ENCODE measurements around the gene NINJ2. TPM values are rescaled to one million over a fixed set of nuclear protein-coding genes. Genes with fewer than 3 reads are reported as not detected.

Gene NINJ2
- total RNA-seq, 4 donors from 2014 or later = 3.8 to 8.3 (median 5.2) TPM; not detected in 1

DNA sequence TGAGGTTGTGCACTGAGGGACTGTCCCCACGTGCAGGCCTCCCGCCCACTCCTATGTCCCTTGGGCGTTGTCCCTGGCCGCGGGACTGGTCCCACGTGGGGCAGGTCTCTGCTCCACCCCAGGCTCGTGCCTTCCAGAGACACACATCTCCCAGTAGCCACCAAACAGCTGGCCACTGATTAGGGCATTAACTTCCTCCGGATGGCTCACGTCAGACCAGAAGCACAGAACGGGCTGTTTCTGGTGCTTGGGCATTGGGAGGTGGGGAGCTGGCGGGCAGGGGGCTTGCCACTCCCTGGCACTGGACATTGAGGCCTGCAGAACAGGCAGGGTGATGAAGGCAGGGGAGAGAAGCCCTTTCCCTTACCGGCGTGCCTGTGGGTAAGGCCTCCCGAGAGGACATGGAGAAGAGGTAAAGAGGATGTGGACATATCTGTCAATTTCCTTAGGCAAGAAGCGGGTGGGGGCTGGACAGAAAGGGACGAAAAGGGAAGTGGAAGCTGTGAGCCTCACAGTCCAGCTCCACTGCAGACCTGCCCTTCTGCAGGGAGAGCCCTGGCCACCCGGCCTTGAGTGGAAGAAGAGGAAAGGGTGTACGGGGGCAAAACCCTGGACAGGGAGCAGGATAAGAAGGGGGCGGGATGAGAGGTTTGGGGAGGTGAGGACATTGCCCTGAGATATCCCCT, 101.2 kb downstream of the NINJ2 start:
- Histone ChIP-seq H3K27ac (peak overlapping the region in 3 of 4 donors; percentile 8 to 63 (median 27)), H3K9me3 (no peaks in the 10 kb centered on the region), H3K4me3 (no peak overlapping the region), H3K27me3 (no peaks in the 10 kb centered on the region), H3K4me1 (peaks cover 0 to 8% (median 2%) of the 10 kb centered on the region in 4 donors), H3K36me3 (no peaks in the 10 kb centered on the region)
- no peak for TF ChIP-seq POLR2A (IDR thresholded peaks at IDR 0.05)
- TF ChIP-seq, protein P1, sequence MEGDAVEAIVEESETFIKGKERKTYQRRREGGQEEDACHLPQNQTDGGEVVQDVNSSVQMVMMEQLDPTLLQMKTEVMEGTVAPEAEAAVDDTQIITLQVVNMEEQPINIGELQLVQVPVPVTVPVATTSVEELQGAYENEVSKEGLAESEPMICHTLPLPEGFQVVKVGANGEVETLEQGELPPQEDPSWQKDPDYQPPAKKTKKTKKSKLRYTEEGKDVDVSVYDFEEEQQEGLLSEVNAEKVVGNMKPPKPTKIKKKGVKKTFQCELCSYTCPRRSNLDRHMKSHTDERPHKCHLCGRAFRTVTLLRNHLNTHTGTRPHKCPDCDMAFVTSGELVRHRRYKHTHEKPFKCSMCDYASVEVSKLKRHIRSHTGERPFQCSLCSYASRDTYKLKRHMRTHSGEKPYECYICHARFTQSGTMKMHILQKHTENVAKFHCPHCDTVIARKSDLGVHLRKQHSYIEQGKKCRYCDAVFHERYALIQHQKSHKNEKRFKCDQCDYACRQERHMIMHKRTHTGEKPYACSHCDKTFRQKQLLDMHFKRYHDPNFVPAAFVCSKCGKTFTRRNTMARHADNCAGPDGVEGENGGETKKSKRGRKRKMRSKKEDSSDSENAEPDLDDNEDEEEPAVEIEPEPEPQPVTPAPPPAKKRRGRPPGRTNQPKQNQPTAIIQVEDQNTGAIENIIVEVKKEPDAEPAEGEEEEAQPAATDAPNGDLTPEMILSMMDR (IDR thresholded peaks at IDR 0.05) = no peak
- no peak for DNase-seq

GRCh38 chr12:561391-561705, 101.9 kb downstream of the NINJ2 start:
- TF ChIP-seq, protein P1 (IDR thresholded peaks at IDR 0.05) = no peak
- TF ChIP-seq POLR2A (IDR thresholded peaks at IDR 0.05) = no peak
- Histone ChIP-seq H3K4me3 (no peak overlapping the region), H3K36me3 (no peaks in the 10 kb centered on the region), H3K27ac (peak overlapping the region in 1 of 4 donors; percentile 27), H3K4me1 (peaks cover 0 to 8% (median 2%) of the 10 kb centered on the region in 4 donors), H3K27me3 (no peaks in the 10 kb centered on the region), H3K9me3 (no peaks in the 10 kb centered on the region)
- DNase-seq = no peak

- H3K27me3 ChIP-seq = no peaks in the 10 kb centered on the region
- DNase-seq = no peak
- H3K4me3 ChIP-seq = no peak overlapping the region
- no peak overlapping the region for H3K27ac ChIP-seq
- no peaks in the 10 kb centered on the region for H3K36me3 ChIP-seq
- TF ChIP-seq, protein P1 (IDR thresholded peaks at IDR 0.05) = no peak
- TF ChIP-seq POLR2A (IDR thresholded peaks at IDR 0.05) = no peak
- no peaks in the 10 kb centered on the region for H3K9me3 ChIP-seq
- H3K4me1 ChIP-seq = peaks cover 0 to 8% (median 2%) of the 10 kb centered on the region in 4 donors
These were observed 102.4 kb downstream of the NINJ2 start for GRCh38 chr12:560691-561390.

- no peaks in the 10 kb centered on the region for H3K36me3 ChIP-seq
- no peak for DNase-seq
- TF ChIP-seq POLR2A (IDR thresholded peaks at IDR 0.05) = no peak
- TF ChIP-seq, protein P1 (IDR thresholded peaks at IDR 0.05) = no peak
These were observed 103.3 kb downstream of the NINJ2 start for GRCh38 chr12:559906-560455.

GRCh38 chr12:559208-559905, 103.9 kb downstream of the NINJ2 start:
- no peak for DNase-seq
- Histone ChIP-seq H3K4me3 (no peak overlapping the region), H3K36me3 (no peaks in the 10 kb centered on the region), H3K27ac (no peak overlapping the region), H3K27me3 (no peaks in the 10 kb centered on the region), H3K9me3 (no peaks in the 10 kb centered on the region), H3K4me1 (peaks cover 0 to 8% (median 2%) of the 10 kb centered on the region in 4 donors)
- TF ChIP-seq, protein P1 (IDR thresholded peaks at IDR 0.05) = no peak
- no peak for TF ChIP-seq POLR2A (IDR thresholded peaks at IDR 0.05)

More at GRCh38 chr12:559906-560455, 103.3 kb downstream of the NINJ2 start:
- Histone ChIP-seq H3K27me3 (no peaks in the 10 kb centered on the region), H3K27ac (no peak overlapping the region), H3K4me3 (no peak overlapping the region), H3K4me1 (peaks cover 0 to 8% (median 2%) of the 10 kb centered on the region in 4 donors), H3K9me3 (no peaks in the 10 kb centered on the region)
